CD4-positive, alpha-beta T cell (primary cell): ENCODE results near the gene ANO9. TPM values are rescaled to one million over a fixed set of nuclear protein-coding genes. Genes with fewer than 3 reads are reported as not detected.

Experiments
- ATAC-seq: fragments of 200-7000 bp; cut with Tn5 transposase; one replicate; pipeline ENCODE4 v1.10.0; 2022; ENCODE audit warnings: mild to moderate bottlenecking; ENCODE audit not compliant: poor library complexity
- CTCF ChIA-PET: fragments of 350-600 bp; sonication (Branson Sonifier 250); formaldehyde crosslinking; loops from one replicate; lab custom pipeline; 2021; ENCODE audit warnings: antibody characterized with exemption, inconsistent platforms; lab: Charles Lee
- POLR2A ChIA-PET: fragments of 350-600 bp; sonication (Branson Sonifier 250); formaldehyde crosslinking; loops from one replicate; lab custom pipeline; 2021; ENCODE audit warnings: antibody characterized with exemption, inconsistent platforms; lab: Charles Lee
- DNase-seq, 14 experiments: peaks; one replicate each; pipeline ENCODE4 v3.0.0-alpha.2; 2013 to 2020; ENCODE audit warnings: mixed read lengths in 2 of 14
- H3K27ac ChIP-seq, 2 donors: one replicate each; pipeline versions ENCODE4 v1.5.1 to v1.7.0; 2013; ENCODE audit warnings: low read length in 2 of 2, low read depth in 1 of 2, mild to moderate bottlenecking in 1 of 2
- H3K27me3 ChIP-seq, 2 experiments: 1 replicate in 1 of 2; 2 replicates in 1 of 2; pipeline versions ENCODE4 v1.6.1 to v1.7.0; 2013; ENCODE audit warnings: low read length in 2 of 2, control low read depth in 1 of 2, mild to moderate bottlenecking in 1 of 2, moderate library complexity in 1 of 2; ENCODE audit not compliant: insufficient read depth in 2 of 2, control insufficient read depth in 1 of 2
- H3K36me3 ChIP-seq: one replicate; pipeline ENCODE4 v1.6.1; 2013; ENCODE audit warnings: low read length, control low read depth; ENCODE audit not compliant: insufficient read depth
- H3K4me1 ChIP-seq: one replicate; pipeline ENCODE4 v1.6.1; 2013; ENCODE audit warnings: low read length, control low read depth; ENCODE audit not compliant: insufficient read depth
- H3K4me3 ChIP-seq: one replicate; pipeline ENCODE4 v1.5.1; 2013; ENCODE audit warnings: mild to moderate bottlenecking, low read length, moderate library complexity
- H3K9me3 ChIP-seq, 2 experiments: 1 replicate in 1 of 2; 2 replicates in 1 of 2; pipeline versions ENCODE4 v1.6.1 to v1.7.0; 2013; ENCODE audit warnings: low read length in 2 of 2, mild to moderate bottlenecking in 2 of 2, control low read depth in 1 of 2, moderate library complexity in 1 of 2; ENCODE audit not compliant: control insufficient read depth in 1 of 2, insufficient read depth in 1 of 2
- H3K27ac Mint-ChIP-seq: one replicate; pipeline ENCODE4 v1.8.0; 2020; ENCODE audit warnings: mixed read lengths
- H3K27me3 Mint-ChIP-seq: one replicate; pipeline ENCODE4 v1.8.0; 2021; ENCODE audit warnings: mixed read lengths
- H3K36me3 Mint-ChIP-seq: one replicate; pipeline ENCODE4 v1.8.0; 2021; ENCODE audit warnings: low read depth, mixed read lengths
- H3K4me1 Mint-ChIP-seq: one replicate; pipeline ENCODE4 v1.8.0; 2021; ENCODE audit warnings: low read depth, mixed read lengths
- H3K4me3 Mint-ChIP-seq: one replicate; pipeline ENCODE4 v1.8.0; 2020; ENCODE audit warnings: mild to moderate bottlenecking, mixed read lengths
- H3K9me3 Mint-ChIP-seq: one replicate; pipeline ENCODE4 v1.8.0; 2020; ENCODE audit warnings: mixed read lengths
- intact Hi-C, 2 experiments: fragments of 100-400 bp; cut with DNase I in 1 of 2; cut with micrococcal nuclease in 1 of 2; formaldehyde crosslinking; loops; one replicate each; pipeline versions ENCODE4 v1.15.1 to v1.9.0; 2023 to 2025; cut with DNase I, micrococcal nuclease
- total RNA-seq, 174 experiments: library from RNA in 2 of 174; stranded (reverse) in 2 of 174; gene quantifications; one replicate each; pipeline ENCODE4 v1.2.3 and lab custom pipeline; 2021 to 2026
- TF ChIP-seq, protein P1 (sequence below): fragments of 200-600 bp; IDR thresholded peaks from one replicate; pipeline ENCODE4 v1.8.0; 2022; ENCODE audit warnings: antibody characterized with exemption, mild to moderate bottlenecking

ANO9 gene
- total RNA-seq, 2 experiments from 2014 or later = 109 to 114 TPM

DNA sequence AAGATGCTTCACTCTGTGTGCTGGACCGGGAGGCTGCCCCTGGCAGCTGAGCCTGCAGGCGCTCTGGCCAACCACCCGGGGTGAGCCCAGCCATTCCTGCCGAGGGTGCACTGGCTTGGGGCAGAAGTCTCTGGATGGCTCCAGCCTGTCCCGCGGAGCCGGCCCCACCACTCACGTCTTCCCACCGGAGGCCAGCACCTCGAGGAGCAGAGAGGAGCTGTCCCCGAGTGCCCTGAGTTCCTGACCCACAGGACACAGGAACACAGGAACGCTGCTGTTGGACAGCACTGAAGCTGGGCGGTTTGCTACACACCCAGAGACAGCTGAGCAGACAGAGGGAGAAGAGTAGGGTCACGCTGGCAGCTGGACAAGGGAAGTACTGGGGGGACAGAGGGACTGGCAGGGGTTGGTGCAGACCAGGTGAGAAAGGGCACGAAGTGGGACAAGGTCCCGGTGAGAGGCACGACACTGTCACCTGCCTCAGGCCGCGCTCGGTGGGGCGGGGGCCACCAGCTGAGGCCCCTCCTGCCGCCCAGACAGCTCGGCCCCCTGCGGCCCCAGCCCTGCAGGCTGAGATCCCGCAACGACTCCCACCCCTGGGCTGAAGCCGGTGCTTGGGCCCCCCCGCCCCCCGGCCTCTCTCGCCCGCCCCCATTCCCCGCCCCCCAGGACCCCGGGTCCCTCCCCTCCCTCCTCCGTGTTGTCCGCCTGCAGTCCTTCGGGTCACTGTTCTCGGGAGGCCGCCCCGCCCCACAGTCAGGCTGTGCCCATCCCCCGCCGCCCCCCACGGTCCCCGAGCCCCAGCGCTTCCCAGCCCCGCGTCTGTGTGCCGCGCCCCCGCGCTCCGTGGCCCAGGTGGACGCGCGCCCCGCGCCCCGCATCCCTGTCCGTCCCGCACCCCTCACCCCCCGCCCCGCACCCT lies 73.1 kb downstream of the ANO9 start:
- Mint-ChIP-seq H3K36me3 (no peaks in the 10 kb centered on the region), H3K4me3 (peak overlapping the region; percentile 89), H3K27ac (no peak overlapping the region), H3K9me3 (no peaks in the 10 kb centered on the region), H3K4me1 (peaks cover 26% of the 10 kb centered on the region), H3K27me3 (peaks cover 45% of the 10 kb centered on the region)
- ChIA-PET POLR2A (interaction anchor here (0.8 to 1.6 kb wide), 5 partner anchors 47 to 207 kb away, joined by 3 to 5 read pairs (median 3); partner anchors contain the start of genes BET1L, PHRF1 and RIC8A), CTCF (interaction anchor here (1.3 kb wide), 1 partner anchor 80 kb away, joined by 3 read pairs; no protein-coding TSS in a partner anchor)
- H3K4me1 ChIP-seq = peaks cover 23% of the 10 kb centered on the region
- ATAC-seq (no peak), DNase-seq (no peak)
- no peak overlapping the region for H3K27ac ChIP-seq
- H3K9me3 ChIP-seq = peaks cover 0 to 5% of the 10 kb centered on the region in 2 experiments
- H3K36me3 ChIP-seq = no peaks in the 10 kb centered on the region
- H3K27me3 ChIP-seq = peaks cover 25 to 35% of the 10 kb centered on the region in 2 experiments
- TF ChIP-seq, protein P1, sequence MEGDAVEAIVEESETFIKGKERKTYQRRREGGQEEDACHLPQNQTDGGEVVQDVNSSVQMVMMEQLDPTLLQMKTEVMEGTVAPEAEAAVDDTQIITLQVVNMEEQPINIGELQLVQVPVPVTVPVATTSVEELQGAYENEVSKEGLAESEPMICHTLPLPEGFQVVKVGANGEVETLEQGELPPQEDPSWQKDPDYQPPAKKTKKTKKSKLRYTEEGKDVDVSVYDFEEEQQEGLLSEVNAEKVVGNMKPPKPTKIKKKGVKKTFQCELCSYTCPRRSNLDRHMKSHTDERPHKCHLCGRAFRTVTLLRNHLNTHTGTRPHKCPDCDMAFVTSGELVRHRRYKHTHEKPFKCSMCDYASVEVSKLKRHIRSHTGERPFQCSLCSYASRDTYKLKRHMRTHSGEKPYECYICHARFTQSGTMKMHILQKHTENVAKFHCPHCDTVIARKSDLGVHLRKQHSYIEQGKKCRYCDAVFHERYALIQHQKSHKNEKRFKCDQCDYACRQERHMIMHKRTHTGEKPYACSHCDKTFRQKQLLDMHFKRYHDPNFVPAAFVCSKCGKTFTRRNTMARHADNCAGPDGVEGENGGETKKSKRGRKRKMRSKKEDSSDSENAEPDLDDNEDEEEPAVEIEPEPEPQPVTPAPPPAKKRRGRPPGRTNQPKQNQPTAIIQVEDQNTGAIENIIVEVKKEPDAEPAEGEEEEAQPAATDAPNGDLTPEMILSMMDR = no peak
- H3K4me3 ChIP-seq = no peak overlapping the region
- intact Hi-C loops = loop anchor here in 1 of 2 experiments (10.0 kb wide), 1 partner anchor 46 kb away; the partner anchor contains the start of gene SIGIRR

- Mint-ChIP-seq H3K4me1 (peaks cover 26% of the 10 kb centered on the region), H3K27me3 (peaks cover 45% of the 10 kb centered on the region), H3K27ac (no peak overlapping the region), H3K36me3 (no peaks in the 10 kb centered on the region), H3K4me3 (peak overlapping the region; percentile 76), H3K9me3 (no peaks in the 10 kb centered on the region)
- TF ChIP-seq, protein P1 = no peak
- Histone ChIP-seq H3K36me3 (no peaks in the 10 kb centered on the region), H3K27me3 (peaks cover 25 to 35% of the 10 kb centered on the region in 2 experiments), H3K4me1 (peaks cover 23% of the 10 kb centered on the region), H3K9me3 (peaks cover 0 to 5% of the 10 kb centered on the region in 2 experiments), H3K27ac (no peak overlapping the region), H3K4me3 (no peak overlapping the region)
- DNase-seq (no peak), ATAC-seq (no peak)
- POLR2A ChIA-PET = interaction anchor here (0.9 to 1.6 kb wide), 4 partner anchors 47 to 208 kb away, joined by 3 to 5 read pairs (median 3); partner anchors contain the start of genes BET1L, PHRF1 and RIC8A
- intact Hi-C loops = loop anchor here in 1 of 2 experiments (10.0 kb wide), 1 partner anchor 47 kb away; the partner anchor contains the start of gene SIGIRR
- CTCF ChIA-PET = interaction anchor here (1.3 kb wide), 1 partner anchor 80 kb away, joined by 3 read pairs; no protein-coding TSS in a partner anchor
These were observed 73.8 kb downstream of the ANO9 start for GRCh38 chr11:367956-368413.

Other genes starting within 250 kb of the ANO9 start
- gene SCGB1C1, start 248.9 kb downstream of the ANO9 start, total RNA-seq = not detected
- 10 to 100 TPM; 69.5 to 72.7 TPM for gene BET1L, start 234.6 kb downstream of the ANO9 start, total RNA-seq
- gene RIC8A, start 234.3 kb downstream of the ANO9 start, total RNA-seq = 100 to 1,000 TPM in 1 of 2 experiments, 10 to 100 TPM in 1; 99.6 to 104 TPM
- gene SIRT3, start 205.7 kb downstream of the ANO9 start, total RNA-seq = 10 to 100 TPM; 16.4 to 18.0 TPM
- 10 to 100 TPM; 56.9 to 57.8 TPM for gene PSMD13, start 205.0 kb downstream of the ANO9 start, total RNA-seq
- gene NLRP6, start 163.6 kb downstream of the ANO9 start, total RNA-seq = 10 to 100 TPM; 14.4 to 14.7 TPM
- gene PGGHG, start 152.9 kb downstream of the ANO9 start, total RNA-seq = 100 to 1,000 TPM; 670 to 671 TPM
- not detected for gene IFITM5, start 142.5 kb downstream of the ANO9 start, total RNA-seq
- 100 to 1,000 TPM; 364 to 383 TPM for gene IFITM2, start 134.2 kb downstream of the ANO9 start, total RNA-seq
- 100 to 1,000 TPM; 286 to 306 TPM for gene IFITM1, start 128.0 kb downstream of the ANO9 start, total RNA-seq
- 10 to 100 TPM; 15.9 to 20.1 TPM for gene IFITM3, start 121.2 kb downstream of the ANO9 start, total RNA-seq
- 1 to 10 TPM; 4.2 to 6.0 TPM for gene B4GALNT4, start 72.5 kb downstream of the ANO9 start, total RNA-seq
- gene PKP3, start 47.8 kb downstream of the ANO9 start, total RNA-seq = under 1 TPM in 1 of 2 experiments, not detected in 1; 0.60 TPM
- 100 to 1,000 TPM; 358 to 392 TPM for gene SIGIRR, start 27.0 kb downstream of the ANO9 start, total RNA-seq
- 10 to 100 TPM; 15.2 to 18.4 TPM for gene PTDSS2, start 8.3 kb upstream of the ANO9 start, total RNA-seq
- 100 to 1,000 TPM; 131 to 132 TPM for gene RNH1, start 65.2 kb upstream of the ANO9 start, total RNA-seq
- gene HRAS, start 93.6 kb upstream of the ANO9 start, total RNA-seq = 10 to 100 TPM; 23.7 to 23.9 TPM
- 1 to 10 TPM; 2.4 TPM for gene LRRC56, start 95.5 kb upstream of the ANO9 start, total RNA-seq
- gene LMNTD2, start 118.7 kb upstream of the ANO9 start, total RNA-seq = 10 to 100 TPM in 1 of 2 experiments, 1 to 10 TPM in 1; 8.2 to 10.3 TPM
- gene RASSF7, start 119.0 kb upstream of the ANO9 start, total RNA-seq = 10 to 100 TPM; 14.1 to 15.7 TPM
- gene PHRF1, start 134.5 kb upstream of the ANO9 start, total RNA-seq = 10 to 100 TPM; 37.1 to 37.6 TPM
- gene IRF7, start 173.9 kb upstream of the ANO9 start, total RNA-seq = 10 to 100 TPM; 36.5 to 37.7 TPM
- not detected for gene CDHR5, start 182.9 kb upstream of the ANO9 start, total RNA-seq
- not detected for gene SCT, start 185.2 kb upstream of the ANO9 start, total RNA-seq
- gene DRD4, start 195.3 kb upstream of the ANO9 start, total RNA-seq = under 1 TPM; 0.70 to 0.82 TPM